SW 1271 (cell line): ENCODE results near the gene PRRT1.
"Not testable (repeated sequence)": the region's sequence is repeated elsewhere in the genome, so short reads cannot be mapped to it uniquely, and the experiment has no call there.

Source experiments
- DNase-seq, 2 experiments: peaks; one replicate each; lab custom pipeline; 2025; lab: John Stamatoyannopoulos, UW

The PRRT1 gene

GRCh38 chr6:32126880-32127279 lies 24.9 kb downstream of the PRRT1 start:
- no peak for DNase-seq

GRCh38 chr6:32123681-32124080 lies 28.1 kb downstream of the PRRT1 start:
- no peak for DNase-seq

- no peak for DNase-seq
Measured at GRCh38 chr6:32120573-32121059, 31.1 kb downstream of the PRRT1 start.

DNA sequence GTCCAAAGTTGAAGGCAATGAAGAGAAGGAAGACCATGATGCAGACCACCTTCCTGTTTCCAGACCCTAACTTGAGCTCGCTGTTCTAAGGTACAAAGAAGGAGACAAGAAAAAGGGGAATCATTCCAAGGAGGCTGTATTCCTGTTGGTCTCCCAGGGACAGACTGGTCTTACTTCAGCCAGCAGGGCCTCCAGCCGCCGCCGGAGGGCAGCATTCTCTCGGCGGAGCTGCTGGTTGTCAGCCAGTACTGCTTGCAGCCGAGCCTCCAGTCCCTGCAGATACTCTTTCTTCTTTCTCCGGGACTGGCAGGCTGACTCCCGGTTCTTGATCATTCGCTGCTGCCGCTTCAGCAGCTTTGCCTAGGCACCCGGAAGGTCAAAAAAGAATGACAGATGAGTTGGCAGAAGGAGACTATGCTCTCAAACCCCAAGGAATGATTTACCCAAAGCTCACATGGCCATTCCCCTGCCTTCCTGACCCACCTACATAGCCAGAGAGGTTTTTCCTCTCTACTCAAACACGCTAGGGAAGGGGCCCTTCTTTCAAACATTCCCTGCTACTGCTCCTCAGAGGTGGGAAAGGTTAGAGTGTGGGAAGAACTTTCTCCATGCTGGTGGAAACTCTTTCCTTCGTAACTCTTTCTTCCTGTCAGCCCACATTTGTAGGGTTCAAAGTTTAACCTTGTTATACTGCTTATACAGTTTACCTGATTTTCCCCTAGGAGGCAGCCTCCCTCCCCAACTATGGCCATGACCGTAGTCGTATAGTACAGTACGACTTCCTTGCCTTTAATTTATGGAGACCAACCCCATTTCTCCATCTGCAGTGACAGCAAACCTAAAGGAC lies 32.7 kb downstream of the PRRT1 start:
- peak; percentile 56 to 83 for DNase-seq

DNA sequence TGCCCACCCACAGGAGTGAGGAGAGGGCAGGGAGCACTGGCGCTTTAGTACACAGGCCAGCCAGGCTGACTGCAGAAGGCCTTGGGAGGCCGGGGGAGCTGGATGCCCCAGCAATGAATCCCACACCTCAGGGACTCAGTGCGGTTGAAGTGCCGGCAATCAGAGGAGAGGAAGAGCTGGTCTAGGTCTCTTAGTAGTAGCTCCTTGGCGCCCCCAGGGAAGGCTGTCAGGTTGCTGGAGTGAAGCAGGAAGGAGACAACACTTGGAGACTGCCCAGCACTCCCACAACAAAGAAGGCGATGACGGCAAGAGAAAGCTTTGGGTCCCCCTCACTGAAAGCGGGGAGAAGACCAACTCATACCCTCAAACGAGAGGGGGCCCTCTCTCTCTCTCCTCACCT lies 34.3 kb downstream of the PRRT1 start:
- no peak for DNase-seq

DNA sequence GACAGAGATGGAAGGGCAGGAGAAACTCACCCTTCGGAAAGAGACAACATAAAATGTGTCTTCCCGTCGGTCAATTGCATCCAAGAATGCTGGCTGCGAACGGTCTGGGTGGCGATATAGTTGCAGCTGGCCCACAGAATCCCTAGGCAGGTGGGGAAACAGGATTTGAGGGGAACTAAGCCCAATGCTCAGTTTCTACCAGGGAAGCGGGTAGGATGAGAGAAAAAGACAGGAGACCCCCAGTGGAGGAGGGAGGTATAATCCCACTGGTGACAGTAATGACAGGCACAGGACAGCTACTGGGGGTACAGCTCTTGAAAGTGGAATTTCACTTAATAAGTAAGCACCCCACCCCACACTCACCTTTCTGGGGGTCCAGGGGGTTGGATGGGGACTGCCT lies 35.1 kb downstream of the PRRT1 start:
- peak in 1 of 2 experiments; percentile 56 for DNase-seq

- DNase-seq, result no peak
Measured at GRCh38 chr6:32115623-32116022, 36.1 kb downstream of the PRRT1 start.

DNA sequence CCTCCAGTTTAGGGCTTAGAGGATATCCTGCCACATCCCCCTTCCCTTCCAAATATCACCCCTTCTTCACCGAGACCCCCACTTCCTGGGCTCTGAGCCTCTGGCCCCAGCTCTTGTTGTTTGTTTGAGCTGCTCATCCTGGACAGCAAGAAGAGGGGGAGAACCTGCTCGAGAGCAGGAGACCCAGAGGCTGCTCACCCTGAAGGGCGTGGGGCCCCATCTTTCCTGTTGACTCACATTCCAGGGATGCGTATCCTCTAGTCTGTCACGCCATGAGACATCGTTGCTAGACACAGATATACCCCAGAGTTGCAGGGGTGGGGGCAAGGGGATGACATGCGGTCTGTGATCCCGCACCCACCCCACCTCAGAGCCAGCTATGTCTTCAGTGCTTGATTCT lies 36.9 kb downstream of the PRRT1 start:
- peak; percentile 74 to 79 for DNase-seq

DNA sequence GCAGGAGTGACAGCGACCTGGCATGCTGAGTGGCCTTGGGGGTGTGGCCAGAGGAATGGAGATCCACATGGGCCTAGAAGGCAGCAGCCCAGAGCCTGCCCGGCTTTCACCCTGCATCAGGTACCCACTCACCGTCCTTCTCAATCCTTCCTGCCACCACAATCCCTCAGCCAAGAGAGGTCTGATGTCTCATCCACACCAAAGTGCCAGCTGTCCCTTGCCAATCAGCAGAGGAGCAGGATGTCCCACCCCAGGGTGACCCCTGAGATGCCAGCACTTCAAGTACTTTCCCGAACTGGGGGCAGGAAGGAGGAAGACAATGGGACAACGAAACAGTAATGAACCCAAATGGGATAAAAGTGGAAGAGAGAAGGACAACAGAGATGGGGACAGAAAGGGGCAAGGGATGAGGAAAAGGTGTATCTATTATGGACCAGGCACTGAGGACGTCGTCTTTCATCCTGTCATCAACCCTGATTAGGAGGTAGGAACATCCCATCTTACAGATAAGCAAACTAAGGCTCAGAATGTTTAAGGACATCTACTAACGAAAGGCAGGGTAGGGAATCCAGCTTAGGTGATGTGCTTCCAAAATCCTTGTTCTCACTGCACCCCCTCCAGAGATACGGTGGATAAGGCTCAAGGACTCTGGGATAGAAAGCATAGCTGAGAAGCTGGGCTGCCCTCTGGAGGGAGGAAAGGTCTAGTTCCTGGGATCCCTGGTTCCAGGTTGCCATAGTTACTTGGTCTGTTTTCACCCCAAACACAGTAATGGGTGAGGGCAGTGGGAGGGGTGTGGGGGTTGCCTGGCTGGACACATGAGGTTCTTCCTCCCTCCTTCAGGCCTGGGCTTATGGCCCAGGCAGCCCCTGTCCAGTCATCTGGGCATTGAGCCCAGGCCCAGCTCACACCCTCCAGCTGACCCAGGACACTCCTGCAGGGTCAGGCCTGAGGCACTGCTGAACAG lies 38.1 kb downstream of the PRRT1 start:
- DNase-seq, result peak; percentile 69 to 88

DNA sequence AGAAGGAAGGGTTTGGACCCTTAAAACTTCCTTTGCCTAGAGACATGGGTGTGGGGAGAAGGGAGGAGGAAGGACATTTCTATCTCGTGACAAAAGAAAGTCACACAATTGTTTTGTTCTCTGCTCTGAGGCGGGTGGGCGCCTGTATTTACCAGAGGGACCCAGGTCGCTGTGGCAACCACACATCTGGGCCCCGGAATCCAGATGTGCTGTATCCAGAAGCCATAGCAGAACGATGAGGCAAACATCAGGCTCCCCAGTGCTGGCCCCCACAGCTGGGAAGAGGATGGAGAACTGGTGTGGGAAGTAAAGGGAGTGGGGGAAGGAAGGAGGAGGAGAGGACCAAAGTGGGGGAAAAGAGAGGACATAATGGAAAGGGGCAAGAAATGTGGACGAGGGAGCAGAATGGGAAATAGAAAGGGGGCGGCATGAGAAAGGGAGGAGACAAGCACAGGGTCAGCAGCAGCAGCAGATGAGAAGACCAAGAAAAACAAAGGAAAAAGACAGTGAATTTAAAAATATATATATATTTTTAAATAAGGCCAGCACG lies 39.2 kb downstream of the PRRT1 start:
- DNase-seq, result no peak

GRCh38 chr6:32111424-32112066 lies 40.2 kb downstream of the PRRT1 start:
- no peak for DNase-seq

GRCh38 chr6:32110632-32111031 lies 41.1 kb downstream of the PRRT1 start:
- no peak for DNase-seq

- DNase-seq, result no peak
Measured at GRCh38 chr6:32109765-32110160, 42.0 kb downstream of the PRRT1 start.

DNA sequence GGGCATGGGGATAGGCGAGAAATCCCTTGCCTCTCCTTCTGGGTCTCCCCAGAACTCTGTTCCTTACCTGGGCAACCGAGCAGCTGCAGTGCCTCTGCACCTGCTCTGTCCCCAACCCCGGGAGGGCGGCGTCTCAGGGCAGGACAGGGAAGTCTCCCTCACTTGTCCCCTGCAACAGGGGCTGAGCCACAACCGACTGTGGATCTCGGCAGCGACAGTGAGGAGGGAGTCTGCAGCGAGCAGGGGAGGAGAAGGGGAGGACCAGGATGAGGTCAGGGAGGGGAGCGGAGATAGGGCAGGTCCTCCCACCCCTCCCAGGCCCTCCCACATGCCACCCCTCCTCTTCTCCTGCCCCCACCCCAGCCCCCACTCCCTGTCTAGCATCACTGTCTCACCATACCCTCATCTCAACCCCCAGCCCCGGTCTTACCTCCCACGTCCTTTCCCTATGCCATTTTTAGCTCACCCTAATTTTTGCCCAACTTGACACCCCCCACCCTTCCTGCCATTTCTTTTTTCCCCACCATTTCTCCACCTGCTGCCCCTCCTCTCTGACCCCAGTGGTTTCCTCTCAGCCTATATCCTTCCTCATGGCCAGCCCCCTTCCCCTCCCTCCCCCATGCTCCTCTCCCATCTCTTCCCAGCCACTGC lies 42.5 kb downstream of the PRRT1 start, which contains the start of gene TNXB:
Gene TNXB (minus strand): TSS at position 225 of the 651 bp plus-strand sequence. CDS start 11,140 bp downstream, outside the sequence.
- no peak for DNase-seq

- DNase-seq, result no peak
Measured at GRCh38 chr6:32108727-32109113, 43.0 kb downstream of the PRRT1 start.

- no peak for DNase-seq
Measured at GRCh38 chr6:32108094-32108627, 43.6 kb downstream of the PRRT1 start.

GRCh38 chr6:32107406-32107805 lies 44.3 kb downstream of the PRRT1 start:
- DNase-seq, result peak in 1 of 2 experiments; percentile 10

DNA sequence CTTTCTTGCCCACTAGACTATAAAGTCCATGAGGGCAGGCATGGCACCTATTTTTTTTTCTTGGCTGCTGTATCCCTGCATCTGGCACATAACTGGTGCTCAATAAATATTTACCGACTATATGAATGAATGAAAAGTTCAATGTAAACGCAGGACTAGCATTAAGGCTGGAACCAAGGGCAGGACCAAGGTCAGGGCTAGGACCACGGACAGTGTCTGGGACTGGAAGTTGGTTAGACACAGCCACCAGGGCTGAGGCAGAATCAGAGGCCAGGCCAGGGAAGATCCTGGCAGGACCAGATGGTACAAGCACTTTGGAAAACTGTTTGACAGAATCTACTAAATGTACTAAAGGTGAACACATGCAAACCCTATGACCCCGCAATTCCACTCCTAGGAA lies 46.3 kb downstream of the PRRT1 start:
- DNase-seq, result no peak

- no peak for DNase-seq
Measured at GRCh38 chr6:32102255-32102654, 49.5 kb downstream of the PRRT1 start.

DNA sequence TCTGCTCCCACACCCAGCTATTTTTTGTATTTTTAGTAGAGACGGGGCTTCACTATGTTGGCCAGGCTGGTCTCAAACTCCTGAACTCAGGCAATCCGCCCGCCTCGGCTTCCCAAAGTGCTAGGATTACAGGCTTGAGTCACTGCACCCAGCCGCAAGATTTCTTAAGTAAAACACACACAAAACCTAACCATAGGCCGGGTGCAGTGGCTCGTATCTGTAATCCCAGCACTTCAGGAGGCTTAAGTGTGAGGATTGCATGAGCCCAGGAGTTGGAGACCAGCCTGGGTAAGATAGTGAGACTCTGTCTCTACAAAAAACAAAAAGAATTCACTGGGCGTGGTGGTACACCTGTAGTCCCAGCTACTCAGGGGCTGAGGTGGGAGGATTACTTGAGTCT lies 51.5 kb downstream of the PRRT1 start:
- DNase-seq, result not testable (repeated sequence)
